IPS DF 6.9 (cell line): ENCODE results near the gene FES.

ENCODE experiments used
- DNase-seq: peaks from one replicate; pipeline ENCODE4 v3.0.0-alpha.2; 2013; ENCODE audit warnings: low read depth, low spot score
- H3K27ac ChIP-seq: one replicate; pipeline ENCODE4 v1.5.1; 2013; ENCODE audit warnings: low read length, control low read depth
- H3K27me3 ChIP-seq: 2 replicates; pipeline ENCODE4 v1.6.1; 2013; ENCODE audit warnings: mild to moderate bottlenecking, low read length; ENCODE audit not compliant: control insufficient read depth, insufficient read depth
- H3K36me3 ChIP-seq: 2 replicates; pipeline ENCODE4 v1.6.1; 2013; ENCODE audit warnings: low read length; ENCODE audit not compliant: control insufficient read depth, insufficient read depth
- H3K4me1 ChIP-seq: 2 replicates; pipeline ENCODE4 v1.6.1; 2013; ENCODE audit warnings: low read length; ENCODE audit not compliant: control insufficient read depth, insufficient read depth
- H3K4me3 ChIP-seq: 2 replicates; pipeline ENCODE4 v1.5.1; 2013; ENCODE audit warnings: mild to moderate bottlenecking, low read length
- H3K9me3 ChIP-seq: 2 replicates; pipeline ENCODE4 v1.6.1; 2013; ENCODE audit warnings: low read length, inconsistent platforms; ENCODE audit not compliant: control insufficient read depth, insufficient read depth
- WGBS: extraction: QIAGEN DNeasy Blood & Tissue Kit; methylation state at CpG from one replicate; pipeline ENCODE4 v1.1.7; 2013; ENCODE audit warnings: mixed read lengths, missing lambda C conversion rate; ENCODE audit not compliant: insufficient read length, insufficient coverage; 5-methylcytosine and 5-hydroxymethylcytosine counted together

FES gene

DNA sequence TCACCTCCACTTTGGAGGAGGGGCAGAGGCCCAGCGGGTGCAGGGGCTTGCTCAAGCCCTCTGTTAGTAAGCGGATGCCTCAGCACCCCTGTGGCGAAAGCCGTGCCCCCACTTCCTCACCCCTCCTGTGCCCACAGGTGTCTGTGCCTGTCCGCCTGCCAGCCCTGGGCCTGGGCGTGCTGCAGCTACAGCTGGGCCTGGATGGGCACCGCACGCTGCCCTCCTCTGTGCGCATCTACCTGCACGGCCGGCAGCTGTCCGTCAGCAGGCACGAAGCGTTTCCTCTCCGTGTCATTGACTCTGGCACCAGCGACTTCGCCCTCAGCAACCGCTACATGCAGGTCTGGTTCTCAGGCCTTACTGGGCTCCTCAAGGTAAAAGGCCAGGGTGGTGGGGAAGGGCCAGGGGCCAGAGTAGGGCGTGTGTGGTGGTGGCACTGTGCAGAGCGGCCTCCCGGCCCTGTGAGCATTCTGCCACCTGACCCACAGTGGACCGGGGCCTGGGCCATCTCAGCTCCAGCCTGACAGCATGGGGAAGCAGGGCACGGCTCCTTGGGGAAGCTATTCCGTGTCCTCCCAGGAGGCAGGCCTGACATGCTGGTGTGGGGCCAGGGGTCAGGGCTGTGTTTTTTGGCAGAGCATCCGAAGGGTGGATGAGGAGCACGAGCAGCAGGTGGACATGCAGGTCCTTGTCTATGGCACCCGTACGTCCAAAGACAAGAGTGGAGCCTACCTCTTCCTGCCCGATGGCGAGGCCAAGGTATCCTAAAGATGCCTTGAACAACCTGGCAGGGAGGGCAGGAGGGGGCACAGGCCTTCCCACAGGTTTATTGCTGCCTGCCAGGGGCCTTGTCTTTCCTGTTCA lies 27.8 kb downstream of the FES start:
- H3K4me3 ChIP-seq = no peak overlapping the region
- no CpG with 5 or more reads among the region's 30 CpGs for WGBS
- no peak for DNase-seq
- peaks cover 6% of the 10 kb centered on the region; the same call in 1 of the 2 replicates for H3K36me3 ChIP-seq
- no peaks in the 10 kb centered on the region for H3K9me3 ChIP-seq
- no peaks in the 10 kb centered on the region; the same call in 1 of the 2 replicates for H3K4me1 ChIP-seq
- no peak overlapping the region for H3K27ac ChIP-seq
- no peaks in the 10 kb centered on the region for H3K27me3 ChIP-seq

GRCh38 chr15:90912770-90913075 lies 28.4 kb downstream of the FES start:
- Histone ChIP-seq H3K36me3 (peaks cover 6% of the 10 kb centered on the region; the same call in 1 of the 2 replicates), H3K4me3 (no peak overlapping the region), H3K4me1 (no peaks in the 10 kb centered on the region; the same call in 1 of the 2 replicates), H3K27ac (no peak overlapping the region), H3K9me3 (no peaks in the 10 kb centered on the region), H3K27me3 (no peaks in the 10 kb centered on the region)
- WGBS = no CpG with 5 or more reads among the region's 7 CpGs
- no peak for DNase-seq

DNA sequence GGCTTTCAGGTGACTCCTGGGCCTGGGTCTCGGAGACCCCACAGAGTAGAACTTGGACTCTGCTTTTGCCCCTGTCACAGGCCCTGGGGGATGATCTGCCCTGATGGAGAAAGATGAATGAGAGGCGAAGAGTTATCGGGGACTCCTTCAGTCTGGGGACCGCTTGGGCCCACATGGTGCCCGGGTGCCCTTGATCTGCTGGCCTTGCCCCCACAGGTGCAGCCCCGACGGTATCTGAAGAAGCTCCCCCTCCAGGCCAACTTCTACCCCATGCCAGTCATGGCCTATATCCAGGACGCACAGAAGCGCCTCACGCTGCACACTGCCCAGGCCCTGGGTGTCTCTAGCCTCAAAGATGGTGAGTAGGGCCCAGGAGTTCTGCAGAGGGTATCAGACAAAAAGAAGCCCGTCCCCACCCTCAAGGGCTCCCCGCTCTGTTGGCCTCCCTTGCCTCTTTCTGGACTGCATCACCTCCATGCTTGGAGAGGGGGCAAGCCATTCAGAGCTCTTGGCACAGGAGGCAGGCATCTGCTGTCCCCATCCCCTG lies 29.2 kb downstream of the FES start:
- DNase-seq = no peak
- Histone ChIP-seq H3K27ac (no peak overlapping the region), H3K4me1 (no peaks in the 10 kb centered on the region; the same call in 1 of the 2 replicates), H3K27me3 (no peaks in the 10 kb centered on the region), H3K36me3 (peaks cover 6% of the 10 kb centered on the region; the same call in 1 of the 2 replicates), H3K9me3 (no peaks in the 10 kb centered on the region), H3K4me3 (no peak overlapping the region)
- WGBS = no CpG with 5 or more reads among the region's 12 CpGs

GRCh38 chr15:90914305-90915080 lies 30.2 kb downstream of the FES start:
- Histone ChIP-seq H3K4me3 (no peak overlapping the region), H3K36me3 (peaks cover 6% of the 10 kb centered on the region; the same call in 1 of the 2 replicates), H3K27me3 (no peaks in the 10 kb centered on the region), H3K27ac (no peak overlapping the region), H3K9me3 (no peaks in the 10 kb centered on the region), H3K4me1 (no peaks in the 10 kb centered on the region; the same call in 1 of the 2 replicates)
- no peak for DNase-seq
- WGBS = no CpG with 5 or more reads among the region's 22 CpGs

- no CpG with 5 or more reads among the region's 7 CpGs for WGBS
- Histone ChIP-seq H3K9me3 (no peaks in the 10 kb centered on the region), H3K27me3 (no peaks in the 10 kb centered on the region), H3K4me3 (no peak overlapping the region), H3K4me1 (no peaks in the 10 kb centered on the region; the same call in 1 of the 2 replicates), H3K36me3 (peaks cover 6% of the 10 kb centered on the region; the same call in 1 of the 2 replicates), H3K27ac (no peak overlapping the region)
- DNase-seq = no peak
Observed at GRCh38 chr15:90915216-90915807, 31.0 kb downstream of the FES start.

DNA sequence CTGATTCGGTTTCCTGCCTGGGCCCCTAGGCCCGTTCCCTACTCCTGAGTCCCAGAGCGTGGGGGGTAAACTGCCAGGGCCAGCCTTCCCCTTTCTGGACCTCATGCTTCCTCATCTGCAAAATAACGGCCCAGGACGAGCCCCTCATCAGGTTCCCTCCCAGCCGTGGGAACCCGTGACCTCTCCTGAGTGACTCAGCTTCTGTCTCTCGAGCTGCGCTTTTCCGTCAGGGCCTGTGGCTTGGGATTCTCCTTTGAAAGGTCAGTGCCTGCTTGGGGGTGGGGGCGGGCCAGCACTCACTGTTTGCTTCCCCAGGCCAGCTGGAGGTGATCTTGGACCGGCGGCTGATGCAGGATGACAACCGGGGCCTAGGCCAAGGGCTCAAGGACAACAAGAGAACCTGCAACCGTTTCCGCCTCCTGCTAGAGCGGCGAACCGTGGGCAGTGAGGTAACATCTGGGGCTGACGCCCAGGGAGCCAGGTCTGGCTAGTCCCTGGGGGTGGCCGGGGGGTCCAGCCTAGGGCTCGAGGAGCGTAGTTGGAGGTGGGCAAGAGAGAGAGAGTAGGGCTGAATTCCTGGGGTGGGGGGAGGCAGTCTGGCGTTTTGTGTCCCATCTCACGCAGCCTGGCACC lies 31.6 kb downstream of the FES start:
- H3K27ac ChIP-seq = no peak overlapping the region
- H3K4me1 ChIP-seq = no peaks in the 10 kb centered on the region; the same call in 1 of the 2 replicates
- no peaks in the 10 kb centered on the region for H3K27me3 ChIP-seq
- no CpG with 5 or more reads among the region's 25 CpGs for WGBS
- peaks cover 6% of the 10 kb centered on the region; the same call in 1 of the 2 replicates for H3K36me3 ChIP-seq
- no peak overlapping the region for H3K4me3 ChIP-seq
- no peaks in the 10 kb centered on the region for H3K9me3 ChIP-seq
- no peak for DNase-seq

GRCh38 chr15:90916461-90916860 lies 32.2 kb downstream of the FES start:
- no peak overlapping the region for H3K4me3 ChIP-seq
- peaks cover under 1% of the 10 kb centered on the region; the same call in 1 of the 2 replicates for H3K36me3 ChIP-seq
- no peak for DNase-seq
- no CpG with 5 or more reads among the region's 11 CpGs for WGBS
- H3K4me1 ChIP-seq = no peaks in the 10 kb centered on the region
- no peaks in the 10 kb centered on the region for H3K9me3 ChIP-seq
- H3K27ac ChIP-seq = no peak overlapping the region
- no peaks in the 10 kb centered on the region for H3K27me3 ChIP-seq

- H3K4me3 ChIP-seq = no peak overlapping the region
- no CpG with 5 or more reads among the region's 12 CpGs for WGBS
- no peaks in the 10 kb centered on the region for H3K36me3 ChIP-seq
- H3K9me3 ChIP-seq = no peaks in the 10 kb centered on the region
- H3K27me3 ChIP-seq = no peaks in the 10 kb centered on the region
- no peak overlapping the region for H3K27ac ChIP-seq
- DNase-seq = no peak
- no peaks in the 10 kb centered on the region for H3K4me1 ChIP-seq
Observed at GRCh38 chr15:90917569-90917968, 33.3 kb downstream of the FES start.

- Histone ChIP-seq H3K4me3 (no peak overlapping the region), H3K4me1 (no peaks in the 10 kb centered on the region), H3K27ac (no peak overlapping the region), H3K27me3 (no peaks in the 10 kb centered on the region), H3K9me3 (no peaks in the 10 kb centered on the region), H3K36me3 (no peaks in the 10 kb centered on the region)
- DNase-seq = no peak
- whole genome bisulfite sequencing = no CpG with 5 or more reads among the region's 23 CpGs
Observed at GRCh38 chr15:90918034-90918788, 33.9 kb downstream of the FES start.
